Endothelial cell of umbilical vein (primary cell): Measurements from ENCODE around the gene NECAB2. TPM values are rescaled to one million over a fixed set of nuclear protein-coding genes. Genes with fewer than 3 reads are reported as not detected.

ENCODE experiments used
- BruUV-seq: library from RNA; stranded (reverse); fragments of 400-500 nt; replicated peaks from 2 replicates; lab custom pipeline; 2021; lab: Mats Ljungman, UMichigan
- CTCF ChIA-PET: fragments of 300-600, 350-600 bp; sonication (Branson Sonifier 250); formaldehyde crosslinking; loops from one replicate; lab custom pipeline; 2021; ENCODE audit warnings: antibody characterized with exemption, inconsistent platforms; lab: Charles Lee
- POLR2A ChIA-PET: fragments of 300-600, 350-600 bp; sonication (Branson Sonifier 250); formaldehyde crosslinking; loops from one replicate; lab custom pipeline; 2021; ENCODE audit warnings: antibody characterized with exemption, inconsistent platforms; lab: Charles Lee
- DNase-seq: peaks from one replicate; pipeline ENCODE4 v3.0.0-alpha.2; 2011; ENCODE audit warnings: low read depth, low spot score
- FAIRE-seq: peaks from 2 replicates; lab custom pipeline; 2011; peaks lifted over from hg19 to GRCh38; lab: Jason Lieb, UNC
- H2AFZ ChIP-seq: 2 replicates; pipeline ENCODE4 v1.6.0; 2012; ENCODE audit warnings: low read depth, low read length, control low read depth, inconsistent platforms
- H3K27ac ChIP-seq: 2 replicates; pipeline ENCODE4 v1.5.1; 2011; ENCODE audit warnings: low read depth, mild to moderate bottlenecking, control low read depth, low read length, moderate library complexity; ENCODE audit not compliant: insufficient read depth
- H3K27me3 ChIP-seq, 2 experiments: 2 replicates each; pipeline versions ENCODE4 v1.6.0 to v1.6.1; 2011; ENCODE audit warnings: low read length in 2 of 2, mixed read lengths in 1 of 2; ENCODE audit not compliant: control insufficient read depth in 2 of 2, insufficient read depth in 2 of 2
- H3K36me3 ChIP-seq, 2 experiments: 2 replicates in 1 of 2; 3 replicates in 1 of 2; pipeline ENCODE4 v1.5.1; 2011; ENCODE audit warnings: low read length in 2 of 2, mild to moderate bottlenecking in 1 of 2, moderate library complexity in 1 of 2; ENCODE audit not compliant: control insufficient read depth in 2 of 2, insufficient read depth in 2 of 2; ENCODE audit errors: extremely low read depth in 1 of 2
- H3K4me1 ChIP-seq: 3 replicates; pipeline ENCODE4 v1.5.1; 2011; ENCODE audit warnings: mild to moderate bottlenecking, low read length; ENCODE audit not compliant: control insufficient read depth, insufficient read depth; ENCODE audit errors: extremely low read depth
- H3K4me2 ChIP-seq: 2 replicates; pipeline ENCODE4 v1.6.1; 2011; ENCODE audit warnings: low read length, control low read depth, mixed read lengths; ENCODE audit not compliant: insufficient read depth
- H3K4me3 ChIP-seq, 3 experiments: fragments of 200-600 bp in 1 of 3; sonication (generic), shearing (Covaris generic) in 1 of 3; replicated peaks in 1 of 3; 2 replicates each; pipeline ENCODE4 v1.5.1; 2011 to 2016; ENCODE audit warnings: control low read depth in 3 of 3, low read length in 3 of 3, mild to moderate bottlenecking in 2 of 3, inconsistent platforms in 1 of 3, low read depth in 1 of 3, moderate library complexity in 1 of 3; ENCODE audit not compliant: insufficient read depth in 1 of 3
- H3K79me2 ChIP-seq: 2 replicates; pipeline ENCODE4 v1.6.0; 2012; ENCODE audit warnings: low read length, inconsistent platforms; ENCODE audit not compliant: control insufficient read depth, insufficient read depth
- H3K9ac ChIP-seq: replicated peaks from 2 replicates; pipeline ENCODE3; 2011; ENCODE audit warnings: low read length, control low read depth; ENCODE audit not compliant: insufficient read depth; ENCODE audit errors: extremely low read depth
- H3K9me1 ChIP-seq: replicated peaks from 3 replicates; pipeline ENCODE4 v1.6.0; 2011; ENCODE audit warnings: mild to moderate bottlenecking, low read length; ENCODE audit not compliant: control insufficient read depth, insufficient read depth; ENCODE audit errors: extremely low read depth
- H3K9me3 ChIP-seq: replicated peaks from 2 replicates; pipeline ENCODE4 v1.5.1; 2012; ENCODE audit warnings: low read length, inconsistent platforms; ENCODE audit not compliant: control insufficient read depth, insufficient read depth
- H4K20me1 ChIP-seq: replicated peaks from 2 replicates; pipeline ENCODE3; 2011; ENCODE audit warnings: mild to moderate bottlenecking, low read length; ENCODE audit not compliant: control insufficient read depth, insufficient read depth; ENCODE audit errors: extremely low read depth
- EZH2 ChIP-seq: IDR thresholded peaks from 2 replicates; pipeline ENCODE4 v1.6.1; 2012; ENCODE audit warnings: borderline replicate concordance, low read depth, mild to moderate bottlenecking, moderate library complexity, low read length, inconsistent platforms; ENCODE audit not compliant: severe bottlenecking
- FOS ChIP-seq: IDR thresholded peaks from 2 replicates; pipeline ENCODE4 v1.6.1; 2011; ENCODE audit warnings: mild to moderate bottlenecking, low read length, moderate library complexity, borderline replicate concordance; ENCODE audit not compliant: insufficient read depth
- GATA2 ChIP-seq: IDR thresholded peaks from 2 replicates; pipeline ENCODE4 v1.7.0; 2011; ENCODE audit warnings: low read depth, mild to moderate bottlenecking, moderate library complexity, mixed read lengths, low read length; ENCODE audit not compliant: insufficient read length, insufficient read depth
- JUN ChIP-seq: IDR thresholded peaks from 2 replicates; pipeline ENCODE4 v1.6.1; 2011; ENCODE audit warnings: borderline replicate concordance, low read depth; ENCODE audit not compliant: insufficient read length, insufficient read depth
- MYC ChIP-seq: IDR thresholded peaks from one replicate; pipeline ENCODE4 v1.6.1; 2011; ENCODE audit warnings: mild to moderate bottlenecking, low read depth, low read length
- POLR2A ChIP-seq: IDR thresholded peaks from 2 replicates; pipeline ENCODE4 v1.6.1; 2012; ENCODE audit warnings: low read depth, mild to moderate bottlenecking, control low read depth, low read length
- POLR2AphosphoS5 ChIP-seq: IDR thresholded peaks from 2 replicates; pipeline ENCODE4 v1.6.1; 2012; ENCODE audit warnings: low read depth, mild to moderate bottlenecking, control low read depth, low read length, moderate library complexity; ENCODE audit not compliant: insufficient read depth
- dilution Hi-C: fragments of 300-500 bp; cut with MboI; formaldehyde crosslinking; loops from one replicate; pipeline ENCODE4 v1.15.0; 2019; ENCODE audit warnings: low sequenced_read_pairs; ENCODE audit not compliant: extremely low pct_ligation_motif_present
- intact Hi-C: fragments of 100-400 bp; cut with micrococcal nuclease; formaldehyde crosslinking; loops from one replicate; pipeline ENCODE4 v1.10.0; 2022
- polyA plus RNA-seq, 4 experiments: library from polyadenylated mRNA; depleted of rRNA in 3 of 4; stranded (reverse) in 3 of 4; unstranded in 1 of 4; fragments of >200 nt; gene quantifications; 2 replicates each; pipeline versions ENCODE4 v1.2.1 to v1.2.3, GENCODE V29; 2011 to 2012; ENCODE audit warnings: missing spikeins in 1 of 4
- total RNA-seq: library from RNA; stranded (reverse); gene quantifications from 2 replicates; pipeline ENCODE4 v1.2.3, GENCODE V29; 2021
- TF ChIP-seq, protein P1 (sequence below): IDR thresholded peaks from 2 replicates; pipeline ENCODE4 v1.6.1; 2011; ENCODE audit not compliant: insufficient read depth, insufficient read length
- TF ChIP-seq, protein P2 (sequence below), 2 donors: IDR thresholded peaks; 1 replicate in 1 of 2; 2 replicates in 1 of 2; pipeline ENCODE4 v1.5.1; 2011; ENCODE audit warnings: low read length in 2 of 2, mild to moderate bottlenecking in 2 of 2, moderate library complexity in 2 of 2, control low read depth in 1 of 2, inconsistent platforms in 1 of 2, low read depth in 1 of 2; ENCODE audit not compliant: insufficient read depth in 1 of 2; ENCODE audit errors: extremely low read depth in 1 of 2

Gene NECAB2
- total and polyA plus RNA-seq, 2 donors (not counting 3 experiments of a cell fraction or from before 2014, with no cell fraction given), result 0.26 to 0.31 TPM

DNA sequence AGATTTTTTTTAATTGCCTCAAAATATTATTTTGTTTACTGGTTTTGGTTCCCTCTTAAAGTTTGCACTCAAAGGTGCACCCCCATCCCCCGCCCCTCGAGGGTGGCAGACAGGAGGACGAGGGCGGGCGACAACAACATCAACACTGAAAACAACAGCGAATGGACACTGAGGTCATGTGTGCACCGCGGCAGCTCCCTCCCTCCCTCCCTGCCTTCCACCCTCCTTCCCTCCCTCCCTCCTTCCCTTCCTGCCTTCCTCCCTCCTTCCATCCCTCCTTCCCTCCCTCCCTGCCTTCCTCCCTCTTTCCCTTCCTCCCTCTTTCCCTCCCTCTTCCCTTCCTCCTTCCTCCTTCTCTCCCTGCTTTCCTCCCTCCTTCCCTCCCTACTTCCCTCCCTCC is 16.5 kb upstream of the NECAB2 start:
- H2AFZ ChIP-seq, result no peak overlapping the region
- H3K36me3 ChIP-seq, result no peaks in the 10 kb centered on the region
- CTCF ChIA-PET, result no interaction called here
- H3K27me3 ChIP-seq, result no peaks in the 10 kb centered on the region
- H3K9me3 ChIP-seq, result no peaks in the 10 kb centered on the region
- H3K4me3 ChIP-seq, result no peak overlapping the region
- H3K27ac ChIP-seq, result no peak overlapping the region
- no peak overlapping the region for H3K9ac ChIP-seq
- no TSS peak for BruUV-seq
- TF ChIP-seq POLR2A, result no peak
- no peak for TF ChIP-seq GATA2
- TF ChIP-seq, protein P1, sequence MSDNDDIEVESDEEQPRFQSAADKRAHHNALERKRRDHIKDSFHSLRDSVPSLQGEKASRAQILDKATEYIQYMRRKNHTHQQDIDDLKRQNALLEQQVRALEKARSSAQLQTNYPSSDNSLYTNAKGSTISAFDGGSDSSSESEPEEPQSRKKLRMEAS, result no peak
- TF ChIP-seq, protein P2, sequence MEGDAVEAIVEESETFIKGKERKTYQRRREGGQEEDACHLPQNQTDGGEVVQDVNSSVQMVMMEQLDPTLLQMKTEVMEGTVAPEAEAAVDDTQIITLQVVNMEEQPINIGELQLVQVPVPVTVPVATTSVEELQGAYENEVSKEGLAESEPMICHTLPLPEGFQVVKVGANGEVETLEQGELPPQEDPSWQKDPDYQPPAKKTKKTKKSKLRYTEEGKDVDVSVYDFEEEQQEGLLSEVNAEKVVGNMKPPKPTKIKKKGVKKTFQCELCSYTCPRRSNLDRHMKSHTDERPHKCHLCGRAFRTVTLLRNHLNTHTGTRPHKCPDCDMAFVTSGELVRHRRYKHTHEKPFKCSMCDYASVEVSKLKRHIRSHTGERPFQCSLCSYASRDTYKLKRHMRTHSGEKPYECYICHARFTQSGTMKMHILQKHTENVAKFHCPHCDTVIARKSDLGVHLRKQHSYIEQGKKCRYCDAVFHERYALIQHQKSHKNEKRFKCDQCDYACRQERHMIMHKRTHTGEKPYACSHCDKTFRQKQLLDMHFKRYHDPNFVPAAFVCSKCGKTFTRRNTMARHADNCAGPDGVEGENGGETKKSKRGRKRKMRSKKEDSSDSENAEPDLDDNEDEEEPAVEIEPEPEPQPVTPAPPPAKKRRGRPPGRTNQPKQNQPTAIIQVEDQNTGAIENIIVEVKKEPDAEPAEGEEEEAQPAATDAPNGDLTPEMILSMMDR (IDR thresholded peaks at IDR 0.05; ENCODE audit: extremely low read depth in 1 of 2, insufficient read depth in 1 of 2, low read depth in 1 of 2, low read length in 2 of 2), result no peak
- TF ChIP-seq JUN, result no peak
- TF ChIP-seq EZH2, result no peak
- TF ChIP-seq POLR2AphosphoS5, result no peak
- TF ChIP-seq FOS, result no peak
- no peak for TF ChIP-seq MYC
- intact Hi-C loops, result loop anchor here (10.0 kb wide), 1 partner anchor 353 kb away; no protein-coding TSS in a partner anchor
- dilution Hi-C loops, result no loop called here
- POLR2A ChIA-PET, result no interaction called here
- H3K79me2 ChIP-seq, result peaks cover 4% of the 10 kb centered on the region
- H3K4me1 ChIP-seq, result peaks cover 22% of the 10 kb centered on the region
- FAIRE-seq, result no peak
- no peak overlapping the region for H3K4me2 ChIP-seq
- H4K20me1 ChIP-seq, result no peaks in the 10 kb centered on the region
- H3K9me1 ChIP-seq, result no peaks in the 10 kb centered on the region
- DNase-seq, result no peak
